Endothelial cell (in vitro differentiated cells): ENCODE measurements around the gene PCDHGC3. TPM values are rescaled to one million over a fixed set of nuclear protein-coding genes. Genes with fewer than 3 reads are reported as not detected.

ENCODE experiments used
- DNase-seq: peaks from one replicate; pipeline ENCODE4 v3.0.0; 2021; ENCODE audit warnings: low spot score
- H3K27ac Mint-ChIP-seq: one replicate; pipeline ENCODE4 v1.8.0; 2021; ENCODE audit warnings: mixed read lengths, inconsistent platforms; ENCODE audit not compliant: unreplicated experiment
- H3K27me3 Mint-ChIP-seq: one replicate; pipeline ENCODE4 v1.8.0; 2021; ENCODE audit warnings: mild to moderate bottlenecking, moderate library complexity, mixed read lengths, inconsistent platforms; ENCODE audit not compliant: unreplicated experiment
- H3K36me3 Mint-ChIP-seq: one replicate; pipeline ENCODE4 v1.8.0; 2021; ENCODE audit warnings: mild to moderate bottlenecking, low read depth, mixed read lengths, inconsistent platforms; ENCODE audit not compliant: unreplicated experiment
- H3K4me1 Mint-ChIP-seq: one replicate; pipeline ENCODE4 v1.8.0; 2021; ENCODE audit warnings: mild to moderate bottlenecking, mixed read lengths, inconsistent platforms; ENCODE audit not compliant: unreplicated experiment
- H3K4me3 Mint-ChIP-seq: one replicate; pipeline ENCODE4 v1.8.0; 2021; ENCODE audit warnings: mild to moderate bottlenecking, mixed read lengths, inconsistent platforms; ENCODE audit not compliant: unreplicated experiment
- H3K9me3 Mint-ChIP-seq: one replicate; pipeline ENCODE4 v1.8.0; 2021; ENCODE audit warnings: mixed read lengths, inconsistent platforms; ENCODE audit not compliant: unreplicated experiment
- total RNA-seq: library from RNA; stranded (reverse); fragmentation: NEBNext Ultra II Directional; extraction: Animal tissue kit (Norgen Biotek cat#: 25700); gene quantifications from one replicate; pipeline ENCODE4 v1.2.1, GENCODE V29; 2021; ENCODE audit not compliant: unreplicated experiment
- TF ChIP-seq, protein P1 (sequence below): fragments of 200-600 bp; sonication (generic); IDR thresholded peaks from one replicate; pipeline ENCODE4 v1.5.0; 2021; ENCODE audit warnings: antibody characterized with exemption; ENCODE audit not compliant: unreplicated experiment

The PCDHGC3 gene
- total RNA-seq, 1 donor from 2014 or later: 68.2 TPM

DNA sequence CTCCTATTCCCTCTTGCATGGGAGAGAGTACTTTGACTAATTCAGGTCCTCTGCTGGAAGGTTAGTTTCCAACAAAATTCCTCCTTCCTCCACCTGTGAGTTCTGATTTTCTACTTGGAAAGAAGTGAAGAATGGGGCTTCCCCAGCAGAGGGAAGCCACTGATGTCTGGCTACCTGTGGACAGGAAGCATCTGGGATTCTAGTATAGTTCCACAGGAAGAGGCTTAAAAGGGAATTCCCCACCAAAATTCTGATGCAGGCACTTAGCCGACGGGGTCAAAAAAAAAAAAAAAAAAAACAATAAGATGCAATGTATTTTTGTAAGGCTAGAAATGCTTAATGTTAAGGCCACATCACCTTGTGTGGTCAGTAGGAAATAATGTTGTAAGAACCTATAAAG lies 46.5 kb downstream of the PCDHGC3 start:
- H3K27ac Mint-ChIP-seq: peak overlapping the region; percentile 84
- H3K9me3 Mint-ChIP-seq: no peaks in the 10 kb centered on the region
- H3K4me3 Mint-ChIP-seq: peak overlapping the region; percentile 48
- peaks cover 46% of the 10 kb centered on the region for H3K4me1 Mint-ChIP-seq
- TF ChIP-seq, protein P1, sequence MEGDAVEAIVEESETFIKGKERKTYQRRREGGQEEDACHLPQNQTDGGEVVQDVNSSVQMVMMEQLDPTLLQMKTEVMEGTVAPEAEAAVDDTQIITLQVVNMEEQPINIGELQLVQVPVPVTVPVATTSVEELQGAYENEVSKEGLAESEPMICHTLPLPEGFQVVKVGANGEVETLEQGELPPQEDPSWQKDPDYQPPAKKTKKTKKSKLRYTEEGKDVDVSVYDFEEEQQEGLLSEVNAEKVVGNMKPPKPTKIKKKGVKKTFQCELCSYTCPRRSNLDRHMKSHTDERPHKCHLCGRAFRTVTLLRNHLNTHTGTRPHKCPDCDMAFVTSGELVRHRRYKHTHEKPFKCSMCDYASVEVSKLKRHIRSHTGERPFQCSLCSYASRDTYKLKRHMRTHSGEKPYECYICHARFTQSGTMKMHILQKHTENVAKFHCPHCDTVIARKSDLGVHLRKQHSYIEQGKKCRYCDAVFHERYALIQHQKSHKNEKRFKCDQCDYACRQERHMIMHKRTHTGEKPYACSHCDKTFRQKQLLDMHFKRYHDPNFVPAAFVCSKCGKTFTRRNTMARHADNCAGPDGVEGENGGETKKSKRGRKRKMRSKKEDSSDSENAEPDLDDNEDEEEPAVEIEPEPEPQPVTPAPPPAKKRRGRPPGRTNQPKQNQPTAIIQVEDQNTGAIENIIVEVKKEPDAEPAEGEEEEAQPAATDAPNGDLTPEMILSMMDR: no peak
- peaks cover 54% of the 10 kb centered on the region for H3K36me3 Mint-ChIP-seq
- peaks cover 3% of the 10 kb centered on the region for H3K27me3 Mint-ChIP-seq
- DNase-seq: no peak

DNA sequence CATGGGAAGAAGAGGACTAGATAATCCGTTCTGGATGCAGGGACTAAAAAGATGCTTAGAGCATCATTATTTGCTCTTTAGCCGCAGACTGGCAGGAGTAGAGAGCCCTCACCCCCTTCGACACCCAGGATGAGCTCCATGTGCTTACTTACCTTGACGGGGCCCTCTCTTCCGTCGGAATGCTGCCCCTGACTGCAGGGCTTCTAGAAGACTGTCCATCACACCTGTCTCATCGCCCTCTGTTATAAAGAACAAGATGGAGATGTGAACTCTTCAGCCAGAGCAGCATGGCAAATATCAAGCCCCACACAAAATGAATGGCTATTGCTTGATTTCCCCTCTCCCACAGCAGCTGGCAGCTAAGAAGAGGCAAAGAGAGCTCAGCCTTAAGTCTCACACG lies 48.2 kb downstream of the PCDHGC3 start:
- H3K36me3 Mint-ChIP-seq: peaks cover 61% of the 10 kb centered on the region
- peak overlapping the region; percentile 11 for H3K4me3 Mint-ChIP-seq
- peak overlapping the region; percentile 86 for H3K27ac Mint-ChIP-seq
- no peaks in the 10 kb centered on the region for H3K9me3 Mint-ChIP-seq
- DNase-seq: no peak
- H3K4me1 Mint-ChIP-seq: peaks cover 40% of the 10 kb centered on the region
- peaks cover 6% of the 10 kb centered on the region for H3K27me3 Mint-ChIP-seq
- TF ChIP-seq, protein P1: no peak

DNA sequence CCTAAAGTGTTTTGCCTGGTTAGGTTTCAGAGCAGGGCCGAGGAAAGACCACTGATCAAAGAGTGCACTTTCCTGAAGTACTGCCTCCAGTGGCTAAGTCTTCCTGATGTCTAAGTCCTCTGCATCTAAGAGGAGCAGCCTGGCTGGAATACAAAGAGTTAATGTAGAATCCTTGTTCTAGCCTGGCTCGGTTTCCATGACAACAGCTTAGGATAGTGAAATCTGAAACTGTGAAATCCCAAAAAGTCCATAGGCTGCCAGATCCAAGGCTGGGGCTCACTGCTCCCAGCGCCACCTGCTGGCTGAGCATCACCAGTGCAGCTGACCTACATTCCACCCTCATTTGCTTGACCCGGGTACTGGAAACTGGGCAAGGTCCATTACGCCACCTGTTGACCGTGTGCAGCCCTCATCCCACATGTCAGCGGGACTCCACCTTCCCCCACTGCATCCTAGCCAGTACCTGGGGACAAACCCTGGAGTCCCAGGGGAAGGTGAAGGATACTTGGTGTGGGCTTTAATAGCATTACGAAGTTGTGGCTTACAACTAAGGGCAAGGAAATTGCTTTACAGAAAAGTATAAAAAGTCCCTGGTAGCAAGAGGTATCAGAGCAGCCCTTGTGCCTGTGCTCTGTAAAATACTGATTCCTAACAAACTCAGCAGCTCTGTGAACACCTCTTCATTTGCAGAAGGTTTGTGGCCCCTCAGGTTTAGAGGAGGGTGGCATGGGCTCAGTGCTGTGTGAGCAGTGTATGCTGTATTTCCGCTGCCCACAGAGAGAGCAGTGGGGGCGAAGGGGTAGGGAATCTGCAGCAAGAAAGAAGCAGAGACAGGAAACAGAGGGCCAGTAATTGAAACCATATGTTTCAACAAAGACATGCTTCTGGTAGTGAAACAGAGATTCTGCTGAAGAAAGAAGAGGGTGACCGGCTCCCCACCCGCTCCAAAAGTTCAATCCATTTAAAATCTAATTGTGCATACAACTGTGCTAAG lies 49.1 kb downstream of the PCDHGC3 start:
- Mint-ChIP-seq H3K27me3 (peaks cover 6% of the 10 kb centered on the region), H3K4me1 (peaks cover 35% of the 10 kb centered on the region), H3K27ac (peak overlapping the region; percentile 90), H3K36me3 (peaks cover 59% of the 10 kb centered on the region), H3K9me3 (no peaks in the 10 kb centered on the region), H3K4me3 (peak overlapping the region; percentile 19)
- DNase-seq: peak; percentile 93
- TF ChIP-seq, protein P1: peak; percentile 99

DNA sequence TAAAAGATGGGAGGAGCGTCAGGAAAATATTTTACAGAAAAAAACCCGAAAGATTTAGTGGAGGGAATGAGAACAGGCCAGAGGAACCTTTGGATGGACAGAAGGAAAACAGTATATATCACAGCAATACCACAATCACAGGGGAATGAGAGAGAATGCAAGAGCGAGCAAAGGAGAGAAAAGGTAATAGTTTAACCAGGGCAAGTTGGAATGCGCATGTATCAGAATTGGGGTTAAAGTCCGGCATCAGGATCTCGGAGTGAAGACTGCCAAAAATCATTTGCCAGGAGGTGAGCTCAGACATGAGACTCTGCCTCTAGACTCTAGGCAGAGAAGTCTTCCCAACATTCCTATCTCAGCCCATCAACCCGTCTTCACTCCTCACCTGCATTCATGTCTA lies 49.9 kb downstream of the PCDHGC3 start:
- H3K36me3 Mint-ChIP-seq: peaks cover 52% of the 10 kb centered on the region

More for the DNA sequence above, 49.9 kb downstream of the PCDHGC3 start:
- Mint-ChIP-seq H3K4me1 (peaks cover 27% of the 10 kb centered on the region), H3K27me3 (peaks cover 6% of the 10 kb centered on the region), H3K4me3 (peak overlapping the region; percentile 56), H3K9me3 (no peaks in the 10 kb centered on the region), H3K27ac (peak overlapping the region; percentile 90)
- TF ChIP-seq, protein P1: no peak
- no peak for DNase-seq
